H1 (cell line): ENCODE measurements around the gene GPC4. TPM values are rescaled to one million over a fixed set of nuclear protein-coding genes. Genes with fewer than 3 reads are reported as not detected.

Experiments used
- CTCF ChIA-PET: fragments of 300-600 bp; sonication (Branson Sonifier 250); formaldehyde crosslinking; loops from one replicate; lab custom pipeline; 2021; ENCODE audit not compliant: partially characterized antibody; lab: Charles Lee
- POLR2A ChIA-PET: fragments of 300-600 bp; sonication (Branson Sonifier 250); formaldehyde crosslinking; loops from one replicate; lab custom pipeline; 2021; ENCODE audit warnings: inconsistent platforms; ENCODE audit not compliant: partially characterized antibody; lab: Charles Lee
- DNase-seq, 2 experiments: peaks; one replicate each; pipeline versions ENCODE4 v3.0.0 to v3.0.0-alpha.2; 2010 to 2022; ENCODE audit warnings: low spot score in 2 of 2, low read depth in 1 of 2, mixed read lengths in 1 of 2
- FAIRE-seq: peaks from 2 replicates; lab custom pipeline; 2011; peaks lifted over from hg19 to GRCh38; lab: Jason Lieb, UNC
- H2AFZ ChIP-seq: 2 replicates; pipeline ENCODE4 v1.8.1; 2012; ENCODE audit warnings: low read length, inconsistent platforms
- H2AK5ac ChIP-seq: 2 replicates; pipeline ENCODE4 v1.6.1; 2013; ENCODE audit warnings: low read depth, low read length
- H2BK120ac ChIP-seq: replicated peaks from 2 replicates; pipeline ENCODE3; 2013; ENCODE audit warnings: low read depth, low read length, inconsistent platforms
- H2BK12ac ChIP-seq: 2 replicates; pipeline ENCODE4 v1.6.1; 2013; ENCODE audit warnings: low read depth, low read length
- H2BK15ac ChIP-seq: 2 replicates; pipeline ENCODE4 v1.6.1; 2013; ENCODE audit warnings: low read length
- H2BK20ac ChIP-seq: 2 replicates; pipeline ENCODE4 v1.6.1; 2013; ENCODE audit warnings: low read length
- H2BK5ac ChIP-seq: 2 replicates; pipeline ENCODE4 v1.6.1; 2013; ENCODE audit warnings: low read depth, low read length
- H3K14ac ChIP-seq: 2 replicates; pipeline ENCODE4 v1.6.1; 2013; ENCODE audit warnings: inconsistent platforms; ENCODE audit not compliant: insufficient read length
- H3K18ac ChIP-seq: 2 replicates; pipeline ENCODE4 v1.6.1; 2013; ENCODE audit warnings: low read length; ENCODE audit errors: extremely low read depth
- H3K23ac ChIP-seq: 2 replicates; pipeline ENCODE4 v1.6.1; 2013; ENCODE audit warnings: inconsistent platforms; ENCODE audit not compliant: insufficient read length
- H3K23me2 ChIP-seq: 2 replicates; pipeline ENCODE4 v1.6.1; 2013; ENCODE audit warnings: low read depth, low read length
- H3K27ac ChIP-seq: 2 replicates; pipeline ENCODE4 v1.6.1; 2011; ENCODE audit warnings: low read depth, low read length, inconsistent platforms
- H3K27me3 ChIP-seq, 4 experiments: replicated peaks in 1 of 4; 1 replicate in 1 of 4; 2 replicates in 3 of 4; pipeline versions ENCODE4 v1.6.1 to v1.8.1; 2011 to 2013; ENCODE audit warnings: low read length in 3 of 4, mild to moderate bottlenecking in 3 of 4, inconsistent platforms in 2 of 4, mixed read lengths in 2 of 4, moderate library complexity in 1 of 4; ENCODE audit not compliant: control insufficient read depth in 3 of 4, insufficient read depth in 3 of 4; ENCODE audit errors: extremely low read depth in 1 of 4
- H3K36me3 ChIP-seq, 4 experiments: 2 replicates each; pipeline versions ENCODE4 v1.6.1 to v1.8.1; 2011 to 2013; ENCODE audit warnings: mild to moderate bottlenecking in 4 of 4, low read length in 3 of 4, moderate library complexity in 2 of 4, control low read depth in 1 of 4, inconsistent platforms in 1 of 4; ENCODE audit not compliant: insufficient read depth in 4 of 4, control insufficient read depth in 2 of 4
- H3K4ac ChIP-seq: replicated peaks from 2 replicates; pipeline ENCODE3; 2013; ENCODE audit warnings: low read length, low read depth, mixed read lengths, inconsistent platforms; ENCODE audit not compliant: insufficient read length
- H3K4me1 ChIP-seq, 4 experiments: replicated peaks in 1 of 4; 1 replicate in 1 of 4; 2 replicates in 3 of 4; pipeline versions ENCODE4 v1.6.1 to v1.8.1; 2011 to 2013; ENCODE audit warnings: low read length in 3 of 4, inconsistent platforms in 2 of 4, mixed read lengths in 1 of 4; ENCODE audit not compliant: insufficient read depth in 4 of 4, control insufficient read depth in 3 of 4
- H3K4me2 ChIP-seq, 2 experiments: 2 replicates each; pipeline versions ENCODE4 v1.6.1 to v1.8.1; 2011 to 2013; ENCODE audit warnings: low read depth in 2 of 2, low read length in 2 of 2, control low read depth in 1 of 2, inconsistent platforms in 1 of 2, mild to moderate bottlenecking in 1 of 2; ENCODE audit not compliant: insufficient read depth in 1 of 2
- H3K4me3 ChIP-seq, 4 experiments: fragments of 200-600, 300-600 bp in 1 of 4; sonication (generic), shearing (Covaris generic), sonication (Bioruptor Twin) in 1 of 4; 2 replicates each; pipeline versions ENCODE4 v1.5.1 to v1.8.1; 2011 to 2016; ENCODE audit warnings: low read length in 4 of 4, low read depth in 3 of 4, control low read depth in 2 of 4, inconsistent platforms in 2 of 4, mild to moderate bottlenecking in 2 of 4, mixed read lengths in 1 of 4, moderate library complexity in 1 of 4; ENCODE audit not compliant: insufficient read depth in 2 of 4; ENCODE audit errors: extremely low read depth in 1 of 4
- H3K56ac ChIP-seq: replicated peaks from 2 replicates; pipeline ENCODE3; 2013; ENCODE audit warnings: low read depth, mild to moderate bottlenecking, mixed read lengths, low read length, inconsistent platforms; ENCODE audit not compliant: insufficient read length
- H3K79me1 ChIP-seq: 2 replicates; pipeline ENCODE4 v1.6.1; 2013; ENCODE audit warnings: low read depth, low read length, control low read depth
- H3K79me2 ChIP-seq, 2 experiments: 2 replicates each; pipeline versions ENCODE4 v1.6.1 to v1.8.1; 2012 to 2013; ENCODE audit warnings: low read length in 2 of 2, mild to moderate bottlenecking in 2 of 2, inconsistent platforms in 1 of 2; ENCODE audit not compliant: insufficient read depth in 2 of 2, control insufficient read depth in 1 of 2
- H3K9ac ChIP-seq, 4 experiments: replicated peaks in 1 of 4; 1 replicate in 1 of 4; 2 replicates in 3 of 4; pipeline versions ENCODE4 v1.6.1 to v1.8.1; 2011 to 2013; ENCODE audit warnings: low read depth in 3 of 4, low read length in 3 of 4, control low read depth in 2 of 4, mild to moderate bottlenecking in 2 of 4, moderate library complexity in 2 of 4, inconsistent platforms in 1 of 4; ENCODE audit errors: extremely low read depth in 1 of 4
- H3K9me3 ChIP-seq, 2 experiments: 2 replicates each; pipeline versions ENCODE4 v1.6.1 to v1.8.1; 2012 to 2013; ENCODE audit warnings: mild to moderate bottlenecking in 2 of 2, moderate library complexity in 2 of 2, control low read depth in 1 of 2, inconsistent platforms in 1 of 2, low read depth in 1 of 2, low read length in 1 of 2, mixed read lengths in 1 of 2; ENCODE audit not compliant: insufficient read depth in 2 of 2
- H4K20me1 ChIP-seq, 2 experiments: replicated peaks in 1 of 2; 2 replicates each; pipeline versions ENCODE3 to v1.8.1; 2011 to 2013; ENCODE audit warnings: inconsistent platforms in 2 of 2, low read length in 2 of 2, mild to moderate bottlenecking in 1 of 2; ENCODE audit not compliant: insufficient read depth in 2 of 2, control insufficient read depth in 1 of 2
- H4K5ac ChIP-seq: 2 replicates; pipeline ENCODE4 v1.6.1; 2013; ENCODE audit warnings: low read length, low read depth, mixed read lengths, inconsistent platforms; ENCODE audit not compliant: insufficient read length
- H4K8ac ChIP-seq: 2 replicates; pipeline ENCODE4 v1.8.0; 2013; ENCODE audit warnings: mild to moderate bottlenecking, moderate library complexity, low read length, inconsistent platforms; ENCODE audit not compliant: insufficient read depth; ENCODE audit errors: extremely low read depth
- H4K91ac ChIP-seq: replicated peaks from 2 replicates; pipeline ENCODE3; 2013; ENCODE audit warnings: low read length, mixed read lengths, inconsistent platforms; ENCODE audit not compliant: insufficient read length
- CREB1 ChIP-seq: IDR thresholded peaks from 2 replicates; pipeline ENCODE4 v1.6.1; 2012; ENCODE audit warnings: inconsistent platforms
- CTBP2 ChIP-seq: IDR thresholded peaks from 2 replicates; pipeline ENCODE4 v1.7.0; 2011; ENCODE audit warnings: borderline replicate concordance, mild to moderate bottlenecking, moderate library complexity, mixed read lengths, low read length; ENCODE audit not compliant: insufficient read depth, insufficient read length
- FOSL1 ChIP-seq: IDR thresholded peaks from 2 replicates; pipeline ENCODE4 v1.6.1; 2011; ENCODE audit warnings: mild to moderate bottlenecking, low read depth, low read length, moderate library complexity; ENCODE audit not compliant: insufficient read depth
- NANOG ChIP-seq: IDR thresholded peaks from 2 replicates; pipeline ENCODE4 v1.6.1; 2011; ENCODE audit warnings: low read length, low read depth, mild to moderate bottlenecking, inconsistent platforms; ENCODE audit not compliant: insufficient read depth, poor library complexity, severe bottlenecking
- POU5F1 ChIP-seq: IDR thresholded peaks from 2 replicates; pipeline ENCODE4 v1.6.1; 2011; ENCODE audit warnings: low read depth, mild to moderate bottlenecking, low read length, moderate library complexity
- RXRA ChIP-seq: IDR thresholded peaks from 2 replicates; pipeline ENCODE4 v1.6.1; 2011; ENCODE audit warnings: low read depth, mild to moderate bottlenecking, low read length, moderate library complexity; ENCODE audit not compliant: insufficient read depth
- SP4 ChIP-seq: IDR thresholded peaks from 2 replicates; pipeline ENCODE4 v1.6.1; 2012; ENCODE audit warnings: low read length, inconsistent platforms
- SRF ChIP-seq: IDR thresholded peaks from 2 replicates; pipeline ENCODE4 v1.6.1; 2011; ENCODE audit warnings: mild to moderate bottlenecking, low read depth, low read length, moderate library complexity
- TEAD4 ChIP-seq: IDR thresholded peaks from 2 replicates; pipeline ENCODE4 v1.6.1; 2012; ENCODE audit warnings: low read depth, low read length, inconsistent platforms, mixed read lengths
- WGBS, 2 experiments: shearing (Covaris generic) in 1 of 2; methylation state at CpG; one replicate each; pipeline versions ENCODE4 v1.1.6 to v1.1.7; 2013 to 2015; ENCODE audit warnings: low lambda C conversion rate in 2 of 2, mixed read lengths in 2 of 2, inconsistent platforms in 1 of 2, low coverage in 1 of 2, missing lambda C conversion rate in 1 of 2; ENCODE audit not compliant: insufficient replicate concordance in 2 of 2, insufficient coverage in 1 of 2, insufficient read length in 1 of 2; ENCODE audit errors: extremely low coverage in 1 of 2, missing lambda C conversion rate in 1 of 2; 5-methylcytosine and 5-hydroxymethylcytosine counted together
- polyA plus RNA-seq, 7 experiments: library from polyadenylated mRNA; depleted of rRNA in 3 of 7; stranded (reverse) in 5 of 7; unstranded in 2 of 7; fragments of >200 nt in 5 of 7; fragments of 200-250 nt in 2 of 7; gene quantifications; 1 replicate in 5 of 7; 2 replicates in 1 of 7; 4 replicates in 1 of 7; pipeline versions ENCODE4 v1.2.1 to v1.2.3, GENCODE V29; 2011 to 2013; ENCODE audit warnings: missing spikeins in 2 of 7, mixed read lengths in 2 of 7
- total RNA-seq: library from RNA; stranded (reverse); fragmentation: NEBNext Ultra II Directional; extraction: Animal tissue kit (Norgen Biotek cat#: 25700); gene quantifications from 2 replicates; pipeline ENCODE4 v1.2.1, GENCODE V29; 2021
- TF ChIP-seq, protein P1 (sequence below), 3 experiments: IDR thresholded peaks; 1 replicate in 2 of 3; 2 replicates in 1 of 3; pipeline versions ENCODE4 v1.5.1 to v1.6.1; 2011; ENCODE audit warnings: low read length in 3 of 3, mild to moderate bottlenecking in 3 of 3, inconsistent platforms in 2 of 3, low read depth in 1 of 3, moderate library complexity in 1 of 3; ENCODE audit not compliant: insufficient read depth in 1 of 3; ENCODE audit errors: control extremely low read depth in 1 of 3

GPC4 gene
- total and polyA plus RNA-seq, 2 of the 8 experiments (the other 6 are each of a cell fraction or from before 2014, with no cell fraction given): 46.8 to 230 TPM

DNA sequence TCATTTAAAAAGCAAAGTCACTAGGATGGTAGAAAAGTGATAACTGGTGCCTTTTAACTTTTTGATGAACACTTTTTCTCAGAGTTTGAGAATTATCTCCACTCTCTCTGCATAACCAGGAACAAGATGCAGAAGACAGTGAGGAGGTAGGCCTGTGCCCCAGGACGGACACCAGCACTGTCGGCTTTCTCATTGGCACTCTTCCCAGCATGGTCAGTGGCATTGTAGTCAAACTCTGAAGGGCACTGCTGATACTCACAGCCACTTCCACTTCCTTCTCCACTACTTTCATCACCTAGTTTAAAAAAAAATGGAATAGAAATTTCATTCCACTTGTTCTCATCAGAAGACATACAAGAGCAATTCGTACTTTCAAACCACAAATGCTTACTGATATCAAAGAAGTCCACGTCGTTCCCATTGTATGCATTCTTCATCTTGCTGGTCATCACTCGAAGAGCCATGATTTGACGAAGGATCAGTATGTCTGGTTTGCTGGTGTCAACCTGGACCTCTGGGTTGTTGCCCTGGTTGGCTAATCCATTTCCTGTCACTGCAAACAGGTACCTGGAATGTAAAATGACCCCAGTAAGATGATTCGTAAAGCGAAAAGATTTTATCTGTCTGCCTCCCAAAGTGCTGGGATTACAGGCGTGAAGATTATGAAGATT is 112.4 kb downstream of the GPC4 start:
- H3K4ac ChIP-seq: no peak overlapping the region
- no peak overlapping the region for H3K4me3 ChIP-seq
- H2BK12ac ChIP-seq: no peak overlapping the region
- no peak overlapping the region for H2BK20ac ChIP-seq
- FAIRE-seq (no peak), DNase-seq (no peak)
- peaks cover 0 to 16% of the 10 kb centered on the region in 2 experiments; a peak in 1 of 4 replicates for H3K79me2 ChIP-seq
- H2BK120ac ChIP-seq: no peak overlapping the region
- no peaks in the 10 kb centered on the region for H3K27me3 ChIP-seq
- no peaks in the 10 kb centered on the region for H3K23me2 ChIP-seq
- ChIA-PET POLR2A (no interaction called here), CTCF (no interaction called here)
- H2AK5ac ChIP-seq: no peak overlapping the region
- H4K5ac ChIP-seq: no peak overlapping the region
- no peak overlapping the region for H3K14ac ChIP-seq
- no peak overlapping the region for H2BK5ac ChIP-seq
- H3K27ac ChIP-seq: no peak overlapping the region
- no peaks in the 10 kb centered on the region for H4K20me1 ChIP-seq
- H3K23ac ChIP-seq: no peak overlapping the region
- H3K56ac ChIP-seq: no peak overlapping the region
- peaks cover 0 to 7% (median 2%) of the 10 kb centered on the region in 4 experiments; a peak in 5 of 7 replicates for H3K4me1 ChIP-seq
- no peak overlapping the region for H4K91ac ChIP-seq
- no peak overlapping the region for H3K18ac ChIP-seq
- H2BK15ac ChIP-seq: no peak overlapping the region
- no peaks in the 10 kb centered on the region for H3K9me3 ChIP-seq
- H3K4me2 ChIP-seq: no peak overlapping the region
- no peak overlapping the region for H4K8ac ChIP-seq
- H3K36me3 ChIP-seq: peaks cover 6 to 65% (median 42%) of the 10 kb centered on the region in 4 experiments
- no peak overlapping the region for H3K9ac ChIP-seq
- no peaks in the 10 kb centered on the region for H3K79me1 ChIP-seq
- 95% methylated on average over 10 of the region's 10 CpGs; no CpG with 5 or more reads in 1 of the 2 experiments for WGBS, 2 experiments
- H2AFZ ChIP-seq: no peak overlapping the region
- TF ChIP-seq CREB1 (no peak), POU5F1 (no peak), RXRA (no peak), SRF (no peak), FOSL1 (no peak), CTBP2 (no peak), TEAD4 (no peak), SP4 (no peak), NANOG (no peak)
- TF ChIP-seq, protein P1, sequence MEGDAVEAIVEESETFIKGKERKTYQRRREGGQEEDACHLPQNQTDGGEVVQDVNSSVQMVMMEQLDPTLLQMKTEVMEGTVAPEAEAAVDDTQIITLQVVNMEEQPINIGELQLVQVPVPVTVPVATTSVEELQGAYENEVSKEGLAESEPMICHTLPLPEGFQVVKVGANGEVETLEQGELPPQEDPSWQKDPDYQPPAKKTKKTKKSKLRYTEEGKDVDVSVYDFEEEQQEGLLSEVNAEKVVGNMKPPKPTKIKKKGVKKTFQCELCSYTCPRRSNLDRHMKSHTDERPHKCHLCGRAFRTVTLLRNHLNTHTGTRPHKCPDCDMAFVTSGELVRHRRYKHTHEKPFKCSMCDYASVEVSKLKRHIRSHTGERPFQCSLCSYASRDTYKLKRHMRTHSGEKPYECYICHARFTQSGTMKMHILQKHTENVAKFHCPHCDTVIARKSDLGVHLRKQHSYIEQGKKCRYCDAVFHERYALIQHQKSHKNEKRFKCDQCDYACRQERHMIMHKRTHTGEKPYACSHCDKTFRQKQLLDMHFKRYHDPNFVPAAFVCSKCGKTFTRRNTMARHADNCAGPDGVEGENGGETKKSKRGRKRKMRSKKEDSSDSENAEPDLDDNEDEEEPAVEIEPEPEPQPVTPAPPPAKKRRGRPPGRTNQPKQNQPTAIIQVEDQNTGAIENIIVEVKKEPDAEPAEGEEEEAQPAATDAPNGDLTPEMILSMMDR (IDR thresholded peaks at IDR 0.05; ENCODE audit: control extremely low read depth in 1 of 3, insufficient read depth in 1 of 3, low read depth in 1 of 3, low read length in 3 of 3): no peak
